Raji (cell line): Measurements from ENCODE around the gene CDHR2.

ENCODE experiments used
- POLR2A ChIP-seq: IDR thresholded peaks from 2 replicates; pipeline ENCODE4 v1.6.1; 2011; ENCODE audit warnings: low read depth, low read length, control low read depth; ENCODE audit not compliant: insufficient read depth

The CDHR2 gene

GRCh38 chr5:176639208-176639607 lies 90.1 kb downstream of the CDHR2 start:
- TF ChIP-seq POLR2A = no peak

GRCh38 chr5:176639981-176640380 lies 90.8 kb downstream of the CDHR2 start:
- TF ChIP-seq POLR2A = no peak

GRCh38 chr5:176640616-176641015 lies 91.5 kb downstream of the CDHR2 start:
- no peak for TF ChIP-seq POLR2A

- TF ChIP-seq POLR2A = no peak
Measured at GRCh38 chr5:176642675-176643490, 93.7 kb downstream of the CDHR2 start.

GRCh38 chr5:176643491-176644219 lies 94.5 kb downstream of the CDHR2 start:
- TF ChIP-seq POLR2A = no peak

- no peak for TF ChIP-seq POLR2A
Measured at GRCh38 chr5:176644294-176644693, 95.2 kb downstream of the CDHR2 start.

- TF ChIP-seq POLR2A = no peak
Measured at GRCh38 chr5:176644878-176645670, 95.9 kb downstream of the CDHR2 start.
